A673 (cell line): ENCODE results near the gene GRAMD2B. TPM values are rescaled to one million over a fixed set of nuclear protein-coding genes. Genes with fewer than 3 reads are reported as not detected.

Source experiments
- BruUV-seq: library from RNA; stranded (reverse); fragments of 400-500 nt; replicated peaks from 2 replicates; lab custom pipeline; 2021; lab: Mats Ljungman, UMichigan
- CTCF ChIA-PET: fragments of 300-600 bp; sonication (Branson Sonifier 250); formaldehyde crosslinking; loops from one replicate; lab custom pipeline; 2022; ENCODE audit warnings: antibody characterized with exemption; lab: Charles Lee
- POLR2A ChIA-PET: fragments of 300-600 bp; sonication (Branson Sonifier 250); formaldehyde crosslinking; loops from one replicate; lab custom pipeline; 2022; ENCODE audit warnings: antibody characterized with exemption; ENCODE audit not compliant: low non-redundant PET; lab: Charles Lee
- DNase-seq: peaks from one replicate; pipeline ENCODE4 v3.0.0-alpha.2; 2015; ENCODE audit warnings: low spot score
- H3K27ac ChIP-seq: fragments of 200-600 bp; sonication (generic); 2 replicates; pipeline ENCODE4 v1.5.1; 2016; ENCODE audit warnings: mixed run types, low read depth, mild to moderate bottlenecking, mixed read lengths, antibody characterized with exemption, low read length; ENCODE audit not compliant: poor library complexity, severe bottlenecking
- H3K27me3 ChIP-seq: fragments of 200-600 bp; sonication (generic); replicated peaks from 2 replicates; pipeline ENCODE4 v1.6.1; 2017; ENCODE audit warnings: mixed run types, low read depth, mild to moderate bottlenecking, mixed read lengths, antibody characterized with exemption, low read length; ENCODE audit not compliant: insufficient read depth, poor library complexity
- H3K36me3 ChIP-seq: fragments of 200-600 bp; sonication (generic); 2 replicates; pipeline ENCODE4 v1.6.1; 2016; ENCODE audit warnings: mixed run types, mild to moderate bottlenecking, mixed read lengths, antibody characterized with exemption, low read length; ENCODE audit not compliant: insufficient read depth, poor library complexity, severe bottlenecking
- H3K4me1 ChIP-seq: fragments of 200-600 bp; sonication (generic); 2 replicates; pipeline ENCODE4 v1.6.1; 2017; ENCODE audit warnings: mixed run types, mild to moderate bottlenecking, mixed read lengths, antibody characterized with exemption, low read length; ENCODE audit not compliant: insufficient read depth, poor library complexity, severe bottlenecking
- H3K4me3 ChIP-seq: fragments of 200-600 bp; sonication (generic); 2 replicates; pipeline ENCODE4 v1.5.1; 2016; ENCODE audit warnings: low read depth, mixed run types, mild to moderate bottlenecking, mixed read lengths, low read length; ENCODE audit not compliant: poor library complexity, severe bottlenecking
- H3K9me3 ChIP-seq: fragments of 200-600 bp; sonication (generic); 2 replicates; pipeline ENCODE4 v1.6.1; 2016; ENCODE audit warnings: mixed run types, low read depth, mild to moderate bottlenecking, mixed read lengths, antibody characterized with exemption, low read length; ENCODE audit not compliant: poor library complexity, severe bottlenecking
- CTCF ChIP-seq: fragments of 300-800, 200-600 bp; sonication (generic); conservative IDR thresholded peaks from 2 replicates; pipeline ENCODE4 v1.5.1; 2017; ENCODE audit warnings: low read depth, mild to moderate bottlenecking, antibody characterized with exemption, low read length, moderate library complexity, mixed read lengths
- EZH2 ChIP-seq: fragments of 200-600 bp; sonication (generic); IDR thresholded peaks from 2 replicates; pipeline ENCODE4 v1.6.1; 2017; ENCODE audit warnings: borderline replicate concordance, low read depth, mild to moderate bottlenecking, mixed read lengths, antibody characterized with exemption, low read length; ENCODE audit not compliant: poor library complexity, severe bottlenecking
- intact Hi-C: fragments of 100-400 bp; cut with micrococcal nuclease; formaldehyde crosslinking; loops from one replicate; pipeline ENCODE4 v1.10.0; 2022; ENCODE audit not compliant: unreplicated experiment
- total RNA-seq: library from RNA; stranded (reverse); gene quantifications from 2 replicates; pipeline ENCODE4 v1.2.3, GENCODE V29; 2021

Gene GRAMD2B
- total RNA-seq, 1 experiment from 2014 or later: 2.6 TPM

- POLR2A ChIA-PET: no interaction called here
Observed at GRCh38 chr5:126390051-126390450, 33.2 kb upstream of the GRAMD2B start.

GRCh38 chr5:126391386-126391785 is 31.8 kb upstream of the GRAMD2B start:
- no peak for TF ChIP-seq EZH2
- TF ChIP-seq CTCF: no peak
- POLR2A ChIA-PET: interaction anchor here (0.6 kb wide), 1 partner anchor 9 kb away, joined by 3 read pairs; no protein-coding TSS in a partner anchor
- intact Hi-C loops: no loop called here

More at GRCh38 chr5:126390051-126390450, 33.2 kb upstream of the GRAMD2B start:
- CTCF ChIA-PET: no interaction called here
- no peaks in the 10 kb centered on the region for H3K9me3 ChIP-seq
- no peaks in the 10 kb centered on the region for H3K36me3 ChIP-seq
- intact Hi-C loops: no loop called here
- no peak overlapping the region for H3K4me3 ChIP-seq
- H3K27me3 ChIP-seq: no peaks in the 10 kb centered on the region
- DNase-seq: no peak
- H3K27ac ChIP-seq: no peak overlapping the region
- no peak for TF ChIP-seq CTCF
- no peak for TF ChIP-seq EZH2
- no peaks in the 10 kb centered on the region for H3K4me1 ChIP-seq
- no TSS peak for BruUV-seq

GRCh38 chr5:126394211-126394788 is 28.9 kb upstream of the GRAMD2B start:
- Histone ChIP-seq H3K27ac (no peak overlapping the region), H3K27me3 (no peaks in the 10 kb centered on the region), H3K4me3 (no peak overlapping the region), H3K9me3 (no peaks in the 10 kb centered on the region), H3K36me3 (no peaks in the 10 kb centered on the region), H3K4me1 (no peaks in the 10 kb centered on the region)
- intact Hi-C loops: no loop called here
- TF ChIP-seq CTCF (no peak), EZH2 (no peak)
- no peak for DNase-seq
- ChIA-PET CTCF (no interaction called here), POLR2A (interaction anchor here (0.7 kb wide), 1 partner anchor 54 kb away, joined by 7 read pairs; no protein-coding TSS in a partner anchor)
- no TSS peak for BruUV-seq

More at GRCh38 chr5:126391386-126391785, 31.8 kb upstream of the GRAMD2B start:
- Histone ChIP-seq H3K4me3 (no peak overlapping the region), H3K36me3 (no peaks in the 10 kb centered on the region), H3K9me3 (no peaks in the 10 kb centered on the region), H3K27me3 (no peaks in the 10 kb centered on the region), H3K4me1 (no peaks in the 10 kb centered on the region), H3K27ac (no peak overlapping the region)
- no peak for DNase-seq
- CTCF ChIA-PET: no interaction called here
- BruUV-seq: no TSS peak
